Glomerular visceral epithelial cell (primary cell): ENCODE measurements around the gene KIF21A.

ENCODE experiments used
- DNase-seq: peaks from one replicate; pipeline ENCODE4 v3.0.0-alpha.2; 2016; ENCODE audit errors: extremely low spot score

KIF21A gene

DNA sequence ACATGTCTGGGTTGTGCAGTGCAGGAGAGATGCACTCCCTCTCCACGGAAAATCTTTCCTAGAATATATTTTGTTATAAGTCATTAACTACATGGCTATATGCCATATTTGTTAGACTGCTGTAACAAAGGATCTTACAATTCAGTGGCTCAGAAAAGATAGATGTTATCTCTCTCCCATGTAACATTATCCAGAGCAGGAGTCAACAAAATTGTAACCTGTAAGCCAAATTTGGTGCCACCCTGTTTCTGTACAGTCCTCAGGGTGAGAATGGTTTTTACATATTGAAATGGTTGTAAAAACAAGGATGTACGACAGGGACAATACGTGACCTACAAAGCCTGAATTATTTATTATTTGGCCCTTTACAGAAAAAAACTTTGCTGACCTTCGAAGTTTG, 155.5 kb downstream of the KIF21A start:
- no peak for DNase-seq

DNA sequence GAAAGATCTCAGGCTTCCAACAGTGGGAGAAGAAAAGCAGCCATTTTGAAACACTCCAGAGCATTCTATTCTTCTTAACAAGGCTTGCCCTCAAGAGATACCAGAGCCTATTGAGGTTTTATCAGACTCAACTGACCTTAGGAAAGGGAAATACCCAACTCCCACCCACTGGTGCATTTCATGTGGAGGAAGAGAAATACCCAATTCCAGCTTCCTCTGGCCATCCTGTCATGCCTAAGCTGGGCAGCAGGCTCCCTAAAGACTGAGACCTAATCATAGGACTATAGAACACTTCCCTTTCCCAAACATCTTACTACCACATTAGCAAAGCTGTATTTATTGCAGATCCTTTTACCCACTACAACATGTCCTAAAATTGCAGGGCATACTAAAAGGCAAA, 164.5 kb downstream of the KIF21A start:
- no peak for DNase-seq

- DNase-seq: no peak
These were observed 165.5 kb downstream of the KIF21A start for GRCh38 chr12:39277416-39277815.

DNA sequence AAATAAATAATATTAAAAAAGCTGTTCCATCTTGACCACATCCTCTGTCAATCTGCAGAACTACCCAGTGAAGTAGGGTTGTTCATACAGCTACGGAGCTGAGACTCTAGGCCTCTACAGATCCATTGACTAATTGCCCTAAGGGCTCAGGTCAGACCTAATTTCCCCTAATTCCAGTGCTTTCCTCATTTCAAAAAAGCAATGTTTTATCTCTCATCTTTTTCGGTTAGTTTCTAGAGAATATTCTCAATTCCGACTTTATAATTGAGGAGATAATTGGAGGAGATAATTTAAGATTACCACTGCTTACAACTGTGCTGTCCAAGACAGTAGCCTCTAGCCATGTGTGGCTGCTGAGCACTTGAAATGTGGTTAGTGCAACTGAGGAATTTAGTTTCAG, 167.1 kb downstream of the KIF21A start:
- no peak for DNase-seq

GRCh38 chr12:39272871-39273655, 169.9 kb downstream of the KIF21A start:
- peak; percentile 49 for DNase-seq

DNA sequence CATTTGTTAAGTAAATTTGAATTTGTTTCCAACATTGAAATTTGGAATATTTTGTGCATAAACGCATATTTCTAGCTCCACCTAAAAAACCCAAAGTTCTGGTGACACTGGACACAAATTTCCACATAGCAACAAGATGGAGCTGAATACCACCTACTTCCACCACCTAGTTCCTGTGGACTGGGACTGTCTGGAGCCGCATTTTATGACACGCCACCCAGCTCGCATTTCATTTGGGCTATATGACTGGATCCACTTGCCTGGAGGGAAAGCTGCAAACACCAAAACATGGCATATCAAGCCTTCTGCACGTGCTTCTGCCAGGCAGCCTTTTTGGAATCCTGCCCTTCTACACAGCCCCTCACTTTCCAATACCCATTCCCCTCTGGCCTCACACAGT, 173.4 kb downstream of the KIF21A start:
- no peak for DNase-seq

- DNase-seq: no peak
These were observed 175.0 kb downstream of the KIF21A start for GRCh38 chr12:39267886-39268285.

- no peak for DNase-seq
These were observed 190.3 kb downstream of the KIF21A start for GRCh38 chr12:39252628-39253027.
